Caco-2 (cell line): ENCODE data around the gene BEST1. TPM values are rescaled to one million over a fixed set of nuclear protein-coding genes. Genes with fewer than 3 reads are reported as not detected.
"Not testable (repeated sequence)": the region's sequence is repeated elsewhere in the genome, so short reads cannot be mapped to it uniquely, and the experiment has no call there.

Source experiments
- BruUV-seq: library from RNA; stranded (reverse); fragments of 400-500 nt; replicated peaks from 2 replicates; lab custom pipeline; 2021; lab: Mats Ljungman, UMichigan
- CTCF ChIA-PET: fragments of 300-600 bp; sonication (Branson Sonifier 250); formaldehyde crosslinking; loops from one replicate; lab custom pipeline; 2022; ENCODE audit warnings: antibody characterized with exemption; lab: Charles Lee
- POLR2A ChIA-PET: fragments of 300-600 bp; sonication (Branson Sonifier 250); formaldehyde crosslinking; loops from one replicate; lab custom pipeline; 2022; ENCODE audit warnings: antibody characterized with exemption; lab: Charles Lee
- DNase-seq, 2 experiments: peaks; one replicate each; pipeline versions ENCODE4 v3.0.0 to v3.0.0-alpha.2; 2020 to 2022
- H3K27me3 ChIP-seq: replicated peaks from 2 replicates; pipeline ENCODE4 v1.6.0; 2011; ENCODE audit warnings: low read length; ENCODE audit not compliant: control insufficient read depth, insufficient read depth
- H3K36me3 ChIP-seq: 2 replicates; pipeline ENCODE4 v1.5.1; 2011; ENCODE audit warnings: low read length; ENCODE audit not compliant: control insufficient read depth, insufficient read depth
- H3K4me1 ChIP-seq: fragments of 250-450 bp; sonication (Bioruptor Pico); 2 replicates; pipeline ENCODE4 v1.5.1; 2020; ENCODE audit warnings: mild to moderate bottlenecking
- H3K4me3 ChIP-seq: 2 replicates; pipeline ENCODE4 v1.5.1; 2011; ENCODE audit warnings: low read depth, mild to moderate bottlenecking, control low read depth, low read length
- H3K9me3 ChIP-seq: fragments of 250-450 bp; sonication (Bioruptor Pico); 2 replicates; pipeline ENCODE4 v1.5.1; 2020; ENCODE audit warnings: mild to moderate bottlenecking, moderate library complexity
- H3K27ac Mint-ChIP-seq: one replicate; pipeline ENCODE4 v1.8.0; 2022; ENCODE audit warnings: mixed read lengths; ENCODE audit not compliant: unreplicated experiment
- H3K27me3 Mint-ChIP-seq: one replicate; pipeline ENCODE4 v1.8.0; 2022; ENCODE audit warnings: mixed read lengths; ENCODE audit not compliant: insufficient read depth, unreplicated experiment
- H3K36me3 Mint-ChIP-seq: one replicate; pipeline ENCODE4 v1.8.0; 2022; ENCODE audit warnings: mild to moderate bottlenecking, mixed read lengths; ENCODE audit not compliant: insufficient read depth, unreplicated experiment
- H3K4me1 Mint-ChIP-seq: one replicate; pipeline ENCODE4 v1.8.0; 2022; ENCODE audit warnings: low read depth, mixed read lengths; ENCODE audit not compliant: unreplicated experiment
- H3K4me3 Mint-ChIP-seq: one replicate; pipeline ENCODE4 v1.8.0; 2022; ENCODE audit warnings: mild to moderate bottlenecking, moderate library complexity, mixed read lengths; ENCODE audit not compliant: unreplicated experiment
- H3K9me3 Mint-ChIP-seq: one replicate; pipeline ENCODE4 v1.8.0; 2022; ENCODE audit warnings: mixed read lengths; ENCODE audit not compliant: unreplicated experiment
- CTCF ChIP-seq, 2 experiments: fragments of 200-600 bp in 1 of 2; IDR thresholded peaks; 1 replicate in 1 of 2; 2 replicates in 1 of 2; pipeline versions ENCODE4 v1.5.1 to v1.8.0; 2011 to 2022; ENCODE audit warnings: antibody characterized with exemption in 1 of 2, control low read depth in 1 of 2, inconsistent platforms in 1 of 2, low read depth in 1 of 2, low read length in 1 of 2, mild to moderate bottlenecking in 1 of 2, moderate library complexity in 1 of 2; ENCODE audit not compliant: insufficient read depth in 1 of 2, severe bottlenecking in 1 of 2, unreplicated experiment in 1 of 2
- intact Hi-C: fragments of 100-400 bp; cut with micrococcal nuclease; formaldehyde crosslinking; loops from one replicate; pipeline ENCODE4 v1.10.0; 2022; ENCODE audit not compliant: unreplicated experiment
- total RNA-seq: library from RNA; stranded (reverse); gene quantifications from 2 replicates; pipeline ENCODE4 v1.2.3, GENCODE V29; 2022

BEST1 gene
- total RNA-seq, 1 experiment from 2014 or later, result 6.7 TPM

GRCh38 chr11:62001450-62002191 lies 51.5 kb downstream of the BEST1 start:
- Mint-ChIP-seq H3K27me3 (no peaks in the 10 kb centered on the region), H3K9me3 (peaks cover 19% of the 10 kb centered on the region), H3K27ac (no peak overlapping the region), H3K36me3 (peaks cover 9% of the 10 kb centered on the region), H3K4me1 (no peaks in the 10 kb centered on the region), H3K4me3 (no peak overlapping the region)
- intact Hi-C loops, result no loop called here
- no peak overlapping the region for H3K4me3 ChIP-seq
- DNase-seq, result no peak
- CTCF ChIA-PET, result no interaction called here
- TF ChIP-seq CTCF (IDR thresholded peaks at IDR 0.05; ENCODE audit: insufficient read depth in 1 of 2, low read depth in 1 of 2, low read length in 1 of 2, severe bottlenecking in 1 of 2, unreplicated experiment in 1 of 2), result no peak
- H3K4me1 ChIP-seq, result no peaks in the 10 kb centered on the region
- H3K27me3 ChIP-seq, result no peaks in the 10 kb centered on the region
- POLR2A ChIA-PET, result no interaction called here
- peaks cover 17% of the 10 kb centered on the region for H3K9me3 ChIP-seq
- no peaks in the 10 kb centered on the region; the same call in 1 of the 2 replicates for H3K36me3 ChIP-seq
- no TSS peak for BruUV-seq

GRCh38 chr11:62002283-62002682 lies 52.1 kb downstream of the BEST1 start:
- DNase-seq, BruUV-seq, H3K36me3 ChIP-seq, CTCF ChIA-PET, intact Hi-C loops, H3K27ac Mint-ChIP-seq, H3K36me3 Mint-ChIP-seq, H3K27me3 ChIP-seq, H3K4me3 ChIP-seq, H3K4me3 Mint-ChIP-seq, H3K4me1 ChIP-seq, POLR2A ChIA-PET, H3K4me1 Mint-ChIP-seq, H3K27me3 Mint-ChIP-seq: not testable (repeated sequence)
- peaks cover 17% of the 10 kb centered on the region for H3K9me3 ChIP-seq
- H3K9me3 Mint-ChIP-seq, result peaks cover 19% of the 10 kb centered on the region

GRCh38 chr11:62004473-62004872 lies 54.3 kb downstream of the BEST1 start:
- peaks cover 4% of the 10 kb centered on the region for H3K9me3 Mint-ChIP-seq
- H3K27me3 Mint-ChIP-seq, result no peaks in the 10 kb centered on the region
- Histone ChIP-seq H3K27me3 (no peaks in the 10 kb centered on the region), H3K9me3 (peaks cover 6% of the 10 kb centered on the region; the same call in 1 of the 2 replicates), H3K36me3 (no peaks in the 10 kb centered on the region), H3K4me3 (no peak overlapping the region), H3K4me1 (no peaks in the 10 kb centered on the region)
- H3K27ac Mint-ChIP-seq, result no peak overlapping the region
- CTCF ChIA-PET, result no interaction called here
- intact Hi-C loops, result no loop called here
- H3K36me3 Mint-ChIP-seq, result no peaks in the 10 kb centered on the region
- no peak for DNase-seq
- TF ChIP-seq CTCF (IDR thresholded peaks at IDR 0.05; ENCODE audit: insufficient read depth in 1 of 2, low read depth in 1 of 2, low read length in 1 of 2, severe bottlenecking in 1 of 2, unreplicated experiment in 1 of 2), result no peak
- BruUV-seq, result no TSS peak
- no peaks in the 10 kb centered on the region for H3K4me1 Mint-ChIP-seq
- H3K4me3 Mint-ChIP-seq, result no peak overlapping the region
- POLR2A ChIA-PET, result no interaction called here
